K562 (cell line): Measurements from ENCODE around the gene NUBPL. TPM values are rescaled to one million over a fixed set of nuclear protein-coding genes. Genes with fewer than 3 reads are reported as not detected.

ENCODE experiments used
- ATAC-seq: fragments of 200-7000 bp; cut with Tn5 transposase; 3 replicates; pipeline ENCODE4 v1.9.1; 2020; ENCODE audit warnings: moderate library complexity
- BruUV-seq: library from RNA; stranded (reverse); fragments of 400-500 nt; replicated peaks from 2 replicates; lab custom pipeline; 2021; lab: Mats Ljungman, UMichigan
- CTCF ChIA-PET: fragments of 300-600 bp; formaldehyde crosslinking; extraction: SDS; loops from one replicate; lab custom pipeline; 2021; ENCODE audit warnings: low intra/inter-chr PET ratio; lab: Yijun Ruan, JAX
- POLR2A ChIA-PET: fragments of 300-600, 350-650 bp; sonication (Branson Sonifier 250); formaldehyde crosslinking; extraction: SDS; loops from one replicate; lab custom pipeline; 2021; ENCODE audit warnings: antibody characterized with exemption, inconsistent platforms; lab: Yijun Ruan, JAX
- DNase-seq, 4 experiments: peaks; one replicate each; pipeline versions ENCODE4 v3.0.0 to v3.0.0-alpha.2; 2011 to 2018; ENCODE audit warnings: low spot score in 3 of 4, mixed read lengths in 3 of 4; ENCODE audit errors: extremely low read depth in 1 of 4
- FAIRE-seq: peaks from 2 replicates; lab custom pipeline; 2011; peaks lifted over from hg19 to GRCh38; lab: Jason Lieb, UNC
- H2AFZ ChIP-seq: 2 replicates; pipeline ENCODE4 v1.6.0; 2011; ENCODE audit warnings: low read depth, low read length, control low read depth, inconsistent platforms
- H3K27ac ChIP-seq: fragments of 200-600 bp; 3 replicates; pipeline ENCODE4 v1.8.0; 2011; ENCODE audit warnings: low read depth, mild to moderate bottlenecking, control low read depth, inconsistent platforms, low read length, moderate library complexity, mixed read lengths; ENCODE audit errors: extremely low read depth
- H3K27me3 ChIP-seq, 2 experiments: fragments of 300-600 bp in 1 of 2; 2 replicates in 1 of 2; 3 replicates in 1 of 2; pipeline versions ENCODE4 v1.6.0 to v1.8.0; 2011; ENCODE audit warnings: inconsistent platforms in 2 of 2, low read length in 2 of 2, mild to moderate bottlenecking in 1 of 2, mixed read lengths in 1 of 2, moderate library complexity in 1 of 2; ENCODE audit not compliant: control insufficient read depth in 2 of 2, insufficient read depth in 2 of 2
- H3K36me3 ChIP-seq: fragments of 300-600 bp; 3 replicates; pipeline ENCODE4 v1.8.0; 2011; ENCODE audit warnings: mild to moderate bottlenecking, low read length, inconsistent platforms; ENCODE audit not compliant: control insufficient read depth, insufficient read depth
- H3K4me1 ChIP-seq, 2 experiments: fragments of 200-600 bp in 1 of 2; replicated peaks in 1 of 2; 2 replicates in 1 of 2; 3 replicates in 1 of 2; pipeline versions ENCODE4 v1.5.1 to v1.8.0; 2011; ENCODE audit warnings: inconsistent platforms in 2 of 2, low read length in 2 of 2, mild to moderate bottlenecking in 1 of 2, mixed read lengths in 1 of 2, moderate library complexity in 1 of 2; ENCODE audit not compliant: control insufficient read depth in 2 of 2, insufficient read depth in 2 of 2
- H3K4me2 ChIP-seq: 2 replicates; pipeline ENCODE4 v1.6.1; 2011; ENCODE audit warnings: low read length, control low read depth, inconsistent platforms, mixed read lengths; ENCODE audit not compliant: insufficient read depth
- H3K4me3 ChIP-seq: fragments of 200-600 bp; sonication (generic), shearing (Covaris generic); 2 replicates; pipeline ENCODE4 v1.5.1; 2016; ENCODE audit warnings: control low read depth, inconsistent platforms
- H3K79me2 ChIP-seq: fragments of 200-600 bp; 3 replicates; pipeline ENCODE4 v1.8.0; 2011; ENCODE audit warnings: low read length, inconsistent platforms; ENCODE audit not compliant: control insufficient read depth, insufficient read depth
- H3K9ac ChIP-seq, 2 experiments: 2 replicates each; pipeline versions ENCODE4 v1.6.0 to v1.6.1; 2011; ENCODE audit warnings: low read depth in 2 of 2, low read length in 2 of 2, control low read depth in 1 of 2, inconsistent platforms in 1 of 2, mild to moderate bottlenecking in 1 of 2, mixed read lengths in 1 of 2; ENCODE audit not compliant: insufficient read depth in 1 of 2
- H3K9me1 ChIP-seq: one replicate; pipeline ENCODE4 v1.6.0; 2011; ENCODE audit warnings: inconsistent platforms, mild to moderate bottlenecking, low read length, moderate library complexity; ENCODE audit not compliant: control insufficient read depth, insufficient read depth
- H3K9me3 ChIP-seq: replicated peaks from 2 replicates; pipeline ENCODE4 v1.5.1; 2011; ENCODE audit warnings: low read depth, low read length, inconsistent platforms; ENCODE audit not compliant: control insufficient read depth, insufficient read depth
- H4K20me1 ChIP-seq: replicated peaks from 2 replicates; pipeline ENCODE4 v1.6.1; 2011; ENCODE audit warnings: low read length, inconsistent platforms, mixed read lengths; ENCODE audit not compliant: control insufficient read depth, insufficient read depth
- BRCA1 ChIP-seq, 2 experiments: fragments of 450-650 bp in 1 of 2; sonication (generic) in 1 of 2; formaldehyde crosslinking in 1 of 2; IDR thresholded peaks; 2 replicates each; pipeline versions ENCODE4 v1.5.0 to v1.6.1; 2017 to 2020; ENCODE audit warnings: mild to moderate bottlenecking in 1 of 2, missing genetic modification reagents in 1 of 2
- ETV5 ChIP-seq: sonication (generic); formaldehyde crosslinking; IDR thresholded peaks from 2 replicates; pipeline ENCODE4 v1.4.0; 2020; ENCODE audit warnings: low read depth, mild to moderate bottlenecking, missing genetic modification reagents
- ETV6 ChIP-seq, 3 experiments: fragments of 150-350 bp in 1 of 3; sonication (generic) in 1 of 3; formaldehyde crosslinking in 1 of 3; IDR thresholded peaks; 2 replicates each; pipeline versions ENCODE4 v1.6.1 to v1.8.0; 2014 to 2022; ENCODE audit warnings: borderline replicate concordance in 2 of 3, low read depth in 2 of 3, antibody characterized with exemption in 1 of 3, low read length in 1 of 3, mild to moderate bottlenecking in 1 of 3, missing genetic modification reagents in 1 of 3
- KAT7 ChIP-seq: sonication (generic); formaldehyde crosslinking; IDR thresholded peaks from 2 replicates; pipeline ENCODE4 v1.8.0; 2022; ENCODE audit warnings: missing genetic modification reagents, mild to moderate bottlenecking, borderline replicate concordance
- WGBS: fragments of 100-300 bp; shearing (Covaris generic); methylation state at CpG from one replicate; pipeline ENCODE4 v1.1.6; 2016; ENCODE audit warnings: low coverage, mixed read lengths; ENCODE audit not compliant: insufficient coverage; ENCODE audit errors: missing lambda C conversion rate; 5-methylcytosine and 5-hydroxymethylcytosine counted together
- in situ Hi-C: fragments of 300-500 bp; cut with MboI; formaldehyde crosslinking; loops from 4 replicates; pipeline ENCODE4 v1.15.0; 2018; ENCODE audit warnings: inconsistent platforms, mixed read lengths
- intact Hi-C: fragments of 100-400 bp; cut with micrococcal nuclease; formaldehyde crosslinking; loops from 2 replicates; pipeline ENCODE4 v1.14.2; 2022
- polyA plus RNA-seq, 8 experiments: library from polyadenylated mRNA; depleted of rRNA in 4 of 8; stranded (reverse) in 5 of 8; unstranded in 3 of 8; fragments of >200 nt; fragmentation: Nextera tagmentation in 2 of 8; fragmentation: Illumina TruSeq in 1 of 8; extraction: Ambion mirVana in 2 of 8; extraction: Trizol in 1 of 8; gene quantifications; 2 replicates each; pipeline versions ENCODE4 v1.2.1 to v1.2.3, GENCODE V29; 2011 to 2014; ENCODE audit warnings: inconsistent platforms in 1 of 8, missing spikeins in 1 of 8
- total RNA-seq, 7 experiments: library from RNA; depleted of rRNA in 6 of 7; stranded (reverse); fragments of >200 nt in 6 of 7; fragmentation: Illumina TruSeq in 2 of 7; extraction: Trizol in 2 of 7; gene quantifications; 2 replicates each; pipeline versions ENCODE4 v1.2.1 to v1.2.3, GENCODE V29; 2011 to 2021; ENCODE audit warnings: low replicate concordance in 1 of 7
- TF ChIP-seq, protein P1 (sequence below): fragments of 250-450 bp; sonication (Bioruptor Pico); IDR thresholded peaks from 2 replicates; pipeline ENCODE4 v1.4.0; 2020

NUBPL gene
- total and polyA plus RNA-seq, 9 of the 15 experiments (the other 6 are each of a cell fraction or from before 2014, with no cell fraction given): 3.2 to 8.7 (median 6.1) TPM

GRCh38 chr14:31700282-31701074 is 139.3 kb downstream of the NUBPL start:
- ATAC-seq (no peak), FAIRE-seq (no peak), DNase-seq (no peak)
- H3K27ac ChIP-seq: no peak overlapping the region
- H3K4me3 ChIP-seq: no peak overlapping the region
- no peaks in the 10 kb centered on the region for H3K4me1 ChIP-seq
- intact Hi-C loops (no loop called here), in situ Hi-C loops (no loop called here)
- no peaks in the 10 kb centered on the region for H3K9me3 ChIP-seq
- H3K9me1 ChIP-seq: no peaks in the 10 kb centered on the region
- H4K20me1 ChIP-seq: no peaks in the 10 kb centered on the region
- CTCF ChIA-PET: no interaction called here
- no peak for TF ChIP-seq KAT7 (CRISPR knock-in tag)
- TF ChIP-seq, protein P1, sequence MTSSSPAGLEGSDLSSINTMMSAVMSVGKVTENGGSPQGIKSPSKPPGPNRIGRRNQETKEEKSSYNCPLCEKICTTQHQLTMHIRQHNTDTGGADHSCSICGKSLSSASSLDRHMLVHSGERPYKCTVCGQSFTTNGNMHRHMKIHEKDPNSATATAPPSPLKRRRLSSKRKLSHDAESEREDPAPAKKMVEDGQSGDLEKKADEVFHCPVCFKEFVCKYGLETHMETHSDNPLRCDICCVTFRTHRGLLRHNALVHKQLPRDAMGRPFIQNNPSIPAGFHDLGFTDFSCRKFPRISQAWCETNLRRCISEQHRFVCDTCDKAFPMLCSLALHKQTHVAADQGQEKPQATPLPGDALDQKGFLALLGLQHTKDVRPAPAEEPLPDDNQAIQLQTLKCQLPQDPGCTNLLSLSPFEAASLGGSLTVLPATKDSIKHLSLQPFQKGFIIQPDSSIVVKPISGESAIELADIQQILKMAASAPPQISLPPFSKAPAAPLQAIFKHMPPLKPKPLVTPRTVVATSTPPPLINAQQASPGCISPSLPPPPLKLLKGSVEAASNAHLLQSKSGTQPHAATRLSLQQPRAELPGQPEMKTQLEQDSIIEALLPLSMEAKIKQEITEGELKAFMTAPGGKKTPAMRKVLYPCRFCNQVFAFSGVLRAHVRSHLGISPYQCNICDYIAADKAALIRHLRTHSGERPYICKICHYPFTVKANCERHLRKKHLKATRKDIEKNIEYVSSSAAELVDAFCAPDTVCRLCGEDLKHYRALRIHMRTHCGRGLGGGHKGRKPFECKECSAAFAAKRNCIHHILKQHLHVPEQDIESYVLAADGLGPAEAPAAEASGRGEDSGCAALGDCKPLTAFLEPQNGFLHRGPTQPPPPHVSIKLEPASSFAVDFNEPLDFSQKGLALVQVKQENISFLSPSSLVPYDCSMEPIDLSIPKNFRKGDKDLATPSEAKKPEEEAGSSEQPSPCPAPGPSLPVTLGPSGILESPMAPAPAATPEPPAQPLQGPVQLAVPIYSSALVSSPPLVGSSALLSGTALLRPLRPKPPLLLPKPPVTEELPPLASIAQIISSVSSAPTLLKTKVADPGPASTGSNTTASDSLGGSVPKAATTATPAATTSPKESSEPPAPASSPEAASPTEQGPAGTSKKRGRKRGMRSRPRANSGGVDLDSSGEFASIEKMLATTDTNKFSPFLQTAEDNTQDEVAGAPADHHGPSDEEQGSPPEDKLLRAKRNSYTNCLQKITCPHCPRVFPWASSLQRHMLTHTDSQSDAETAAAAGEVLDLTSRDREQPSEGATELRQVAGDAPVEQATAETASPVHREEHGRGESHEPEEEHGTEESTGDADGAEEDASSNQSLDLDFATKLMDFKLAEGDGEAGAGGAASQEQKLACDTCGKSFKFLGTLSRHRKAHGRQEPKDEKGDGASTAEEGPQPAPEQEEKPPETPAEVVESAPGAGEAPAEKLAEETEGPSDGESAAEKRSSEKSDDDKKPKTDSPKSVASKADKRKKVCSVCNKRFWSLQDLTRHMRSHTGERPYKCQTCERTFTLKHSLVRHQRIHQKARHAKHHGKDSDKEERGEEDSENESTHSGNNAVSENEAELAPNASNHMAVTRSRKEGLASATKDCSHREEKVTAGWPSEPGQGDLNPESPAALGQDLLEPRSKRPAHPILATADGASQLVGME (CRISPR knock-in tag): no peak
- TF ChIP-seq BRCA1 (IDR thresholded peaks at IDR 0.05): no peak
- TF ChIP-seq BRCA1 (CRISPR knock-in tag; IDR thresholded peaks at IDR 0.05): no peak
- TF ChIP-seq ETV5 (CRISPR knock-in tag): no peak
- no peak for TF ChIP-seq ETV6 (IDR thresholded peaks at IDR 0.05; ENCODE audit: borderline replicate concordance in 1 of 2, low read depth in 2 of 2, low read length in 1 of 2)
- no peak for TF ChIP-seq ETV6 (CRISPR knock-in tag; IDR thresholded peaks at IDR 0.05; ENCODE audit: borderline replicate concordance)
- no peaks in the 10 kb centered on the region for H3K79me2 ChIP-seq
- no peak overlapping the region for H2AFZ ChIP-seq
- no peak overlapping the region for H3K9ac ChIP-seq
- no TSS peak for BruUV-seq
- WGBS: 75% methylated on average over 13 of the region's 35 CpGs
- no peaks in the 10 kb centered on the region for H3K36me3 ChIP-seq
- POLR2A ChIA-PET: no interaction called here
- H3K27me3 ChIP-seq: no peaks in the 10 kb centered on the region
- no peak overlapping the region for H3K4me2 ChIP-seq
